SU-DHL-6 (cell line): ENCODE results near the gene NUP210L.

Source experiments
- H2AFZ ChIP-seq: fragments of 200-600 bp; sonication (generic); 2 replicates; pipeline ENCODE4 v1.6.1; 2014; ENCODE audit warnings: low read depth, mild to moderate bottlenecking, moderate library complexity, mixed read lengths, antibody characterized with exemption, low read length; ENCODE audit not compliant: severe bottlenecking
- H3F3A ChIP-seq: fragments of 200-600 bp; shearing (Covaris generic); 2 replicates; pipeline ENCODE4 v1.6.0; 2016; ENCODE audit warnings: antibody characterized with exemption, mild to moderate bottlenecking; ENCODE audit not compliant: insufficient read depth
- H3K27ac ChIP-seq: fragments of 200-600 bp; sonication (generic); 2 replicates; pipeline ENCODE4 v1.5.1; 2016; ENCODE audit warnings: low read depth, mild to moderate bottlenecking, low read length, moderate library complexity, mixed read lengths
- H3K27me3 ChIP-seq: fragments of 200-600 bp; sonication (generic), shearing (Covaris generic); 2 replicates; pipeline ENCODE4 v1.6.0; 2014; ENCODE audit warnings: mild to moderate bottlenecking, low read length
- H3K36me3 ChIP-seq: fragments of 200-600 bp; sonication (generic); 2 replicates; pipeline ENCODE4 v1.6.1; 2014; ENCODE audit warnings: mild to moderate bottlenecking, low read length, mixed read lengths
- H3K4me2 ChIP-seq: fragments of 300-600, 200-600 bp; shearing (Covaris generic), sonication (generic); 2 replicates; pipeline ENCODE4 v1.6.0; 2014; ENCODE audit warnings: low read length, low read depth, mild to moderate bottlenecking; ENCODE audit not compliant: poor library complexity, severe bottlenecking
- H3K4me3 ChIP-seq: fragments of 200-600 bp; sonication (generic); 2 replicates; pipeline ENCODE4 v1.5.1; 2014; ENCODE audit warnings: antibody characterized with exemption, low read length, mild to moderate bottlenecking, mixed read lengths; ENCODE audit not compliant: insufficient read depth, poor library complexity, severe bottlenecking
- H3K79me2 ChIP-seq: fragments of 200-600 bp; sonication (generic); 2 replicates; pipeline ENCODE4 v1.6.1; 2014; ENCODE audit warnings: mild to moderate bottlenecking, low read length, moderate library complexity; ENCODE audit not compliant: insufficient read depth
- H3K9ac ChIP-seq: fragments of 200-600 bp; sonication (generic); 2 replicates; pipeline ENCODE4 v1.7.0; 2014; ENCODE audit warnings: mild to moderate bottlenecking, low read length
- H3K9me2 ChIP-seq: fragments of 200-600 bp; sonication (generic); replicated peaks from 2 replicates; pipeline ENCODE4 v1.6.1; 2014; ENCODE audit warnings: low read length; ENCODE audit not compliant: insufficient read depth
- H3K9me3 ChIP-seq: fragments of 200-600 bp; sonication (generic); 2 replicates; pipeline ENCODE4 v1.6.1; 2014; ENCODE audit warnings: low read length, mixed read lengths; ENCODE audit not compliant: insufficient read depth
- H4K20me1 ChIP-seq: fragments of 200-600 bp; sonication (generic); 2 replicates; pipeline ENCODE4 v1.6.1; 2014; ENCODE audit warnings: low read depth, mild to moderate bottlenecking, antibody characterized with exemption, low read length, moderate library complexity, mixed read lengths
- EZH2phosphoT487 ChIP-seq: fragments of 200-600 bp; sonication (generic), shearing (Covaris generic); conservative IDR thresholded peaks from 2 replicates; pipeline ENCODE4 v1.6.1; 2018; ENCODE audit warnings: mild to moderate bottlenecking, antibody characterized with exemption, low read length, moderate library complexity, mixed read lengths
- TF ChIP-seq, protein P1 (sequence below): fragments of 200-600 bp; sonication (generic); IDR thresholded peaks from one replicate; pipeline ENCODE4 v1.5.1; 2017; ENCODE audit warnings: antibody characterized with exemption, mild to moderate bottlenecking, low read length, moderate library complexity; ENCODE audit not compliant: insufficient read depth, poor library complexity, severe bottlenecking

The NUP210L gene

DNA sequence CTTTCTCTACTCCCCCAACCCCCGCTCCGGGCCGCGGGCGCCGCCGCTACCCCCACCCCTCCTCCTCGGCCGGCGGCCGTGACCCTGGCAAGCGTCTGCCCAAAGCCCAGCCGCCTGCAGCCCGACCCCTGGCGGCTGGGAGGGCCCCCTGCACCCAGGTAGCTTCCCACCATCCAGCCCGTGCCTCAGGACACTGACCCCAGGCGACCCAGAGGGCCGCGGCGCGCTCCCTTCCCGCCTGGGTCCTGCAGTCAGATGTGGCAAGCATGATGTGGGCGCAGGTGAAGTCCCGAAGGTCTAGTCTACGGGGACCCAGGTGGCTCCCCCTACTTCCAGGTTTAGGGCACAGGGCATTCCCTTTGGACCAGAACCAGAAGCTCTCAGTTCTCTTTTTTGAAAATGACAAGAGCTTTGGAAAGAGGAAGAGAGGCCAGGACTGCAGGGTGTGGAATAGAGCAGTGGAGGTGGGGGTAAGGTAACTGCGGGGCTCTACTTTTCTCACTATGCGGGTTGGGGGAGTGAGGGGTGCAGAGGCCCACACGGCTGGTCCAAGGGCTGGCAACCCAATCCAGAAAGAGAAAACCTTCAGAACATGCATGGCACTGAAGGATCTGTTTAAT is 208.1 kb downstream of the NUP210L start, which contains the start of gene DENND4B:
Gene DENND4B, minus strand, starts transcription at position 97 of the 620 bp plus-strand sequence. CDS start 2,344 bp downstream, outside the sequence.
- Histone ChIP-seq H3K36me3 (peaks cover 6% of the 10 kb centered on the region; the same call in 1 of the 2 replicates), H3K27ac (peak within 1 kb of the TSS; percentile 90)

GRCh38 chr1:153945795-153946621 is 208.9 kb downstream of the NUP210L start:
- Histone ChIP-seq H3K36me3 (peaks cover 5% of the 10 kb centered on the region; the same call in 1 of the 2 replicates), H3K4me2 (peak overlapping the region; percentile 97), H3K9ac (peak overlapping the region; percentile 86), H3F3A (peaks cover 32% of the 10 kb centered on the region), H4K20me1 (no peaks in the 10 kb centered on the region), H3K4me3 (peak overlapping the region; percentile 66), H3K9me2 (no peaks in the 10 kb centered on the region), H3K9me3 (no peaks in the 10 kb centered on the region), H3K27ac (peak overlapping the region; percentile 90), H2AFZ (no peak overlapping the region), H3K27me3 (no peaks in the 10 kb centered on the region), H3K79me2 (peaks cover 31% of the 10 kb centered on the region)
- no peak for TF ChIP-seq EZH2phosphoT487
- TF ChIP-seq, protein P1, sequence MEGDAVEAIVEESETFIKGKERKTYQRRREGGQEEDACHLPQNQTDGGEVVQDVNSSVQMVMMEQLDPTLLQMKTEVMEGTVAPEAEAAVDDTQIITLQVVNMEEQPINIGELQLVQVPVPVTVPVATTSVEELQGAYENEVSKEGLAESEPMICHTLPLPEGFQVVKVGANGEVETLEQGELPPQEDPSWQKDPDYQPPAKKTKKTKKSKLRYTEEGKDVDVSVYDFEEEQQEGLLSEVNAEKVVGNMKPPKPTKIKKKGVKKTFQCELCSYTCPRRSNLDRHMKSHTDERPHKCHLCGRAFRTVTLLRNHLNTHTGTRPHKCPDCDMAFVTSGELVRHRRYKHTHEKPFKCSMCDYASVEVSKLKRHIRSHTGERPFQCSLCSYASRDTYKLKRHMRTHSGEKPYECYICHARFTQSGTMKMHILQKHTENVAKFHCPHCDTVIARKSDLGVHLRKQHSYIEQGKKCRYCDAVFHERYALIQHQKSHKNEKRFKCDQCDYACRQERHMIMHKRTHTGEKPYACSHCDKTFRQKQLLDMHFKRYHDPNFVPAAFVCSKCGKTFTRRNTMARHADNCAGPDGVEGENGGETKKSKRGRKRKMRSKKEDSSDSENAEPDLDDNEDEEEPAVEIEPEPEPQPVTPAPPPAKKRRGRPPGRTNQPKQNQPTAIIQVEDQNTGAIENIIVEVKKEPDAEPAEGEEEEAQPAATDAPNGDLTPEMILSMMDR, result no peak

More for the DNA sequence above, 208.1 kb downstream of the NUP210L start, which contains the start of gene DENND4B:
- Histone ChIP-seq H3F3A (peaks cover 32% of the 10 kb centered on the region), H3K9me2 (no peaks in the 10 kb centered on the region), H3K4me2 (peak within 1 kb of the TSS; percentile 97), H3K9ac (peak within 1 kb of the TSS; percentile 86), H3K79me2 (peaks cover 31% of the 10 kb centered on the region), H2AFZ (no peak within 1 kb of the TSS), H3K27me3 (no peaks in the 10 kb centered on the region), H4K20me1 (no peaks in the 10 kb centered on the region), H3K9me3 (no peaks in the 10 kb centered on the region), H3K4me3 (peak within 1 kb of the TSS; percentile 66)
- TF ChIP-seq, protein P1, result peak; percentile 18
- no peak for TF ChIP-seq EZH2phosphoT487

GRCh38 chr1:153945131-153945794 is 209.6 kb downstream of the NUP210L start:
- no peaks in the 10 kb centered on the region for H3K9me2 ChIP-seq
- no peak overlapping the region for H2AFZ ChIP-seq
- peaks cover 26% of the 10 kb centered on the region for H3F3A ChIP-seq
- H3K27me3 ChIP-seq, result no peaks in the 10 kb centered on the region
- H4K20me1 ChIP-seq, result no peaks in the 10 kb centered on the region
- no peaks in the 10 kb centered on the region for H3K36me3 ChIP-seq
- H3K9ac ChIP-seq, result peak overlapping the region; percentile 86
- no peaks in the 10 kb centered on the region for H3K9me3 ChIP-seq
- TF ChIP-seq EZH2phosphoT487, result no peak
- TF ChIP-seq, protein P1, result no peak
- peak overlapping the region; percentile 90 for H3K27ac ChIP-seq
- peak overlapping the region; percentile 97 for H3K4me2 ChIP-seq
- H3K79me2 ChIP-seq, result peaks cover 31% of the 10 kb centered on the region
- peak overlapping the region; percentile 66 for H3K4me3 ChIP-seq
